Activated gamma-delta T cell treated with anti-CD3 and anti-CD28 coated beads, Interleukin-2, amount 50 U/mL, for 16 hours (primary cell): ENCODE results near the gene CADPS2.

ENCODE experiments used
- DNase-seq: peaks from one replicate; pipeline ENCODE4 v3.0.0-alpha.2; 2020; ENCODE audit warnings: low read depth

Gene CADPS2

DNA sequence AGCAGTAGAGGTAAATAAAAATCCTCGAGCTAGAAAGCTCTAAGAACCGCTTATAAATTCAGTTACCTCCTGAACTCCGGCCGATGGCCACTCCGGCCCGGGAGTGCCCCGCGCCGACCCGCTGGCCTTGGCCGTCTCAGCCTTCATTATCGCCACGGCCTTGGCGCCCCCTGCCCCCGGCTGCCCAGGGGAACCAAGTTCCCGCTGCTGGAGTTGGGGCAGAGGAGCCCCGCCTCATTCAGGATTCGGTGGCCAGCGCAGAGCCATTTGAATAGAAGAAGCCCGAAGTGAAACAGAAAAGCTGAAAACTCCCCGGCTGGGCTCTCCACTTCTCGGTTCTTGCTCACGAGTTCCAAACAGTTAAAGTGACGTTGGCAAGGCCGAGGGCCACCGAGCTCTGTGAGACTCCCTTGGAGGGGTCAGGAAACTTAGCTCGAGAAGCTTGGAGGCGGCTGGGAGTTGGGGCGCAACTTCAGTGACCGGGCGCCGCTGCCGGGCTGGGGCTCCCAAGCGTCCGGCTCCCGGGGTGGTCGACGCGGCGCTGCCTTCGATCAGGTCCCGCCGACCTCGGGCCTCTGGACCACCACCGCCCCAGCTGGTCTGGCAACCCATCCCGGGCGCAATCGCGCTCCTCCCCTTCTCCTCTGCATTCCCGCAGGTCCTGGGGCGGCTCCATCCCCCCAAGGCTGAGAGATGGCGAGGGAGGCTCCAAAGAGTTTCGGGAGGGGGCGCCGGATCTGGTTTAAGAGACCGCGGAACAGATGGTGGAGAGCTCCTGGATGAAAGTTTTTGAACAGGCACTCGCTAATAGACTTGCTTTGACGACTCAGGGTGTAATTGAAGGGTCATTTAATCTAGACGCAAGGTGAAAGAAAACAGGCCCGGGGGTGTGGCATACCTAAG is 575.9 kb downstream of the CADPS2 start:
- no peak for DNase-seq

DNA sequence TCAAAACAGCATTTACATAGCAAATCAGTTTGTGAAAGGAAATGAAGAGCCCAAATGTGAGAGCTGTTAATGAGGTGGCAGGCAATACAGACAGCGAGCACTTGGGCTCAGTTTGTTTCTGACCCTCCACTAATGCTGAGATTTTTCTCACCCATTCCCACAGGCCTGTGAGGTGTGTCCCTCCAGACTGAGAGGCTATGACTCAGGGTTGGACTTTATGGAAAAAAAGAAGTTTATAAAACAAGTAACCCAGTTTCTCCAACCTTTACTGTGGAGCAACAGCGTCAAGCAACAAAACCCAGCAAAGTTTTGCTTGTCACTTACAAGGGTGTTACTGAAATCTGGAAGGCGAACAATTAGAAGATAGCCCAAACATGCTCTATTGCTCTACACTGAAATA is 576.8 kb downstream of the CADPS2 start:
- DNase-seq, result no peak

DNA sequence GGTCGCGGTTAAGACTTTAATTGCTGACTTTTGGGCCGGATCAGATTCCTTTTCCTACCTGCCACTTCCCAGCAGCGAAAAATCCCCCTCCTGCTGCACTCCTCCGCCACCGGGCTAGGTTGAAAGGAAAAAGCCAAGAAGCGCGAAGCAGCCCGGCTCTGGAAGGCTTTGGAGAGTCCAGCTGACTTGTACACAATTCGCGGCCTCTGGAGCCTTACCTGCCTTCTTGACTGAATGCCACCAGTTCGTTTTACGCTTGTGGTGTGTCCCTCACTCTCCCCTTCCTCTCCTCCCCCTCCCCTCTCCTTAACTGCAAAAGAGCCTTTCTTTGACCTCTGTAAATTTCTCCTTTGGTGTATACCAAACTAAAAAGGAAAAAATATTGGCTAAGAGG is 579.0 kb downstream of the CADPS2 start:
- no peak for DNase-seq

DNA sequence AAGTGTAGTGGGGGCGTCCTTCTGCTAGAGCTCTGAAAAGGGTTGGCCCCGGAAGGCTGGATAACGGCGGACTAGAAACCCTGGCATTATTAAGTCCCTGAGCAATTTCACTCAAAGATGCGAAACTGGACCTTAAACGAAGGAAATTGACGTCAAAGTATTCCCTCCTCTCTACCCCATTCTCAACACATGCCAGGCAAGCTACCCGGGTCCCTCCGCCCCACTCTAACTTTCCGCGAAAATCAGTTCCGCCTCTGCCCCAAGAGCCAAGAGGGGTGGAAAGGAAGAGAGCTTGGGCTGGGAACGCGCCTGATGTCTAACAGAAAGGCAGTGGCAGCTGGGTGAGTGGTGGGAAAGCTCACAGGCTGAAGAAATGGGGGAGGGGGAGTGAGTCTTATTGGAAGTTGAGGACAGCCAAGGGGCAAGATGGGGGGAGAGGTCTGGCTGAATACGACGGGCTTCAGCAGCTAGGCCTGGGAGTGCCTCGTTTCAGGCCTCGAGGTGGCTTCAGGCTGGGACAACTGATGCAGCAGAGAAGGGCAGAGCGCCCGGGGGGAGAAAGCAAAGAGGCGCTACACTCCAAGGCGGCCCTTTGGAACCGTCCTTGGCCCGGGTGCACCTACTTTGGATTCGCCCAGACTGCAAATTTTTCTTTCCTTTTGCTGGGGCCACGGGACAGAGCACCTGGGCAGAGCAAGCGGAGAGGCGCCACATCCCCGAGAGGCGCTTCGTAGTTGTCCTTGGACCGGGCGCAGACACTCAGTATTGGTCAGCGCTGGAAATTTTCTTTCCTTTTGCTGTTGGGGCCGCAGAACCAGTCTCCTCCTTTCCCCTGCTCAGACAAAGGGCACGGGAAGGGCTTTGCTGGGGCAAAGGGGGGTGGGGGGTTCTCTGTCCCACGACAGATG is 579.7 kb downstream of the CADPS2 start:
- DNase-seq, result no peak

DNA sequence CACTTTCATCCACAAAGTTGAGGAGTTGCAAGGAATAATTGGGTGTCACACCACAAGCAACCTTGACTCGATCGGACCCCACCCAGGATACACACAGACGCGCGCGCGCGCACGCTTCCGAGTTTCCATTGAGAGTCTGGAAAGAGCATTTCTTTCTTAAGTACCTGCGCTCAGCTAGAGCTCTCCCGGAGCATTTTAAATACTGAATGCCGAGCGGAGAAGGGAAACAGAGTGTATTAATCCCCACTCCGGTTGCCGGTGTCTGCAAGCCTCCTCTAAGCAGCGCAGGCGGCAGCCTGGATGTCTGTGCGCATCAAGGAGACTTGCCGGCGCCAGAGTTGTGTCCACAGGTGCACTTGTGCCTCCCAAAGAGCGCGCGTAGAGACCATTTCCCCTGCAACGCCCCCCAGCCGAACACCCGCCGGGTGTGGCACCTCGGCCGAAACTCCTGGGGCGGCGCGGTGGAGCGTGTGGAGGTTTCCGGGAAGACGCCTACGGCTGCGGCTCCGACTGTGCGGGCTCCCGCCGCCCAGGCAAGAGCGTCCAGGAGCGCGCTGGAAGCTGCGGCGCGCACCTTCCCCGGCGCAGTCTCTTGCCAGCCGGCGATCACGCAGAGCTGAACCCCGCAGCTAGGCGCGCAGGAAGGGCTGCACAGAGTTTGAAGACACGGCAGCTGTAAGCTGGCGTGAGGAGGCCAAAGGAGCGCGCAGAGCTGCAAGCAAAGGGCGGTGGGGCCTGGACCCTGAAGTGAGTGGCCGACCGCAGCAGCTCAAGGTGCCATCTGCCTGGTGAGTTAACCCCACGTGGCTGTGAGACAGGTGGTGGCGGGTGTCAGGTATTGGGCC is 580.6 kb downstream of the CADPS2 start:
- no peak for DNase-seq

DNA sequence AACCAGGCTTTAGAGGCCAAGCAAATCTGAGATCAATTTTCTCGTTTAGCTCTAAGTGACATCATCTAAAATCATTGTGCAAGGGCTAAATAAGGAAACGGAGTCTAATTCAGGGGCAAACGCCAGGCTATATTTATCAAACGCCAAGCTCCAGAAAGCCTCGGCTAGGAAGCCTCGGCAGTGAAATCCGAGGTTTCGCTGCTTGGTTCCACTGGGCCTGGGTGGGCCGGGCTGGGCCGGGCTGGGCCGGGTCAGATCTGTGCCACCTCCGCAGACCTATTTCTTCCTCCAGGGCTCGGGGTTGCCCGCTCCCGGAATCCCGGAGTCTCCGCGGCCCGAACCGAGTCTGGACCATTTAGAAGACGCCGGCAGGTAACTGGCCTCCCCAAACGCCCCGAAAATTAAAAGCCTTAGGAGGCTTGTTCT is 581.3 kb downstream of the CADPS2 start:
- no peak for DNase-seq

DNA sequence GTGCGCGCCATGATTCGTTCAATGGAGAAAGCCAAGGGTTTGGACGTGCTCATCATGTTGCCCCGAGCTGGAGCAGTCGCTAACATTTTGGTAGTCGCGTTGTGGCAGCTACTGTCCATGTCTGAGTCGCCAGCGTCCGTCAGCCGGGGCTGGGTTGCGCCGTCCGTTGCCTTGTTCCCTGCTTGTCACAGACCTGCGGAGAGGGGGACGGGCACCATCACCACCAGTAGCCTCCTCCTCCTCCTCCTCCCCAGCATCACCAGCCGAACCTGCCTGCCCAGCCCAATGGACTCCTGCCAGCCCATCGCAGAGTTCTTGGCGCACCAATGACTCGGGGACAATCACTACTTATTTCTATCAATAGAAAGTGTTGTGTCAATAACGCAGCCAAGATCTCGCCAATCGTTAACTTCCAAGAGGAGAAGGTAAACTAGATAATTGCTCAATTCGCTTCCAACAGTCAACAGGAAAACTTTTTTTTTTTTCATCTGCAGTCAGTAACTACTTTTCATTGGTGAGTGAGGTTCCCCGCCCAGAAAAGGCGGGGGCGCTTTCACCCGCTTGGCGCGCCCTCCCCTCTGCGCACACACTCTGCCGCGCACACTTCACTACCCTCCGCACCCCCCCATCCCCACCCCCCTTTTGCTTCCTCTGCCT is 581.8 kb downstream of the CADPS2 start, which contains the start of gene FEZF1:
FEZF1 (minus strand) TSS at position 432 of the 657 bp plus-strand sequence; CDS start at position 119, 313 bp downstream.
- no peak for DNase-seq

DNA sequence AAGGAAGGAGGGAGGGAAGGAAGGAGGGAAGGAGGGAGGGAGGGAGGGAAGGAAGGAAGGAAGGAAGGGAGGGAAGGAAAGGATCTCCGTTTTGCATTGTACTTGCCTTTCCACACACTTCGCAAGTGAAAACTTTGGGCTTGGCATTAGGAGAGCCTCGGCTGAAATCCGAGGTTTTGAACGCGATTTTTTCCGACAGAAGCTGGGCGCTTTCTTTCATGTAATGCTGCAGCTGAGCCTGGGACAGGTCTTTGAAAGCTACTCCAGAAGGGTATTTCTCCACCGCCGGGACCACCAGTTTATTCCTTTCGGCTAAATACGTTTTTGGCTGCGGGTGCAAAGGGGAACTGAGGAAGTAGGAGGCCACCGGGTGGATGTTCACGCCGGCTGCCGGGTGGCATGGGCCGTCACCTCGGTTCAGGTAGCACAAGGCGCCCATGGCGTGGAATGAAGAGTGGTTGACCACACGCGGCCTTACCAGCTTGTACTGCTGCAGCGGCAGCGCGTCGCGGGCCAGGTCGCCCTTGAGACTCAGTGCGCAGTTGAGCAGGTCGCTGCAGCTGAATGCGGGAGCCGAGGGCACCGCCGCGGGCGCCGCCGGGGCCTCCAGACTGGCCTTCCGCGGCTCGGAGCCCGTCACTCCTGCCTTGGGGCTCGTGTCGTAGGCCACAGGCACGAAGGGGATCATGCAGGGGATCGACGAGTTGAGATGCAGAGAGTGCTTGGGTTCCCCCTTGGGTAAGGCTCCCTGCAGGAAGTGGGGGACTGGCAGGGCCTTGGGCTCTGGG is 582.5 kb downstream of the CADPS2 start:
- no peak for DNase-seq

DNA sequence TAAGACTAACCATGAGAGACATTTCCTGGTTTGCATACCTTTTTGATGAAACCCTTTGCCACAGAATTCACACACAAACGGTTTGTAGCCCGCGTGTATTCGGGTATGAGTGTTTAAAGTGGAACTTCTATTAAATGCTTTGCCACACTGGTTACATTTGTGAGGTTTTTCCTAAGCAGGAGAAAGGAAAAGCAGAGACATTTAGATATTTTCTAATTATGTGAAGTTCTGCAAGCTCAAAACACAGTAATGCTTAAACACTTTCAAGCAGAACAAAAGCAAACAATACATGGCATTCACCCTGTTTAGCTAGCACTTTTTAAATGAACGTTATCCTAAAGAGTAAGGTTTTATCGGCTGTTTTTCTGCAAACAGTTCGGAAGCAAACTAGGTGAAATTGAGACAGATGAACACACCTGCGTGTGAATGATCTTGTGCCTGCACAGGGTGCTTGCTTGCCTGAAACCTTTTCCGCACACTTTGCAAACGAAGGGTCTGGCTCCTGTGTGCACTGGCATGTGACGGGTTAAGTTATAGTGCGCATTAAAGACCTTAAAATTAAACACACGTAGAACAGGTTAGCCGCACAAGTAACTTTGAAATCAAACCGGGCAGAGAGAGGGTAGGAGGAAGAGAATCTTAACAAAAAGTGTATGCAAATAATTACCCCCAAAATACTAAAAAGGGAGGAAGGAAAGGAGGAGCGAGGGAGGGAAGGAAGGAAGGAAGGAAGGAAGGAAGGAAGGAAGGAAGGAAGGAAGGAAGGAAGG is 583.3 kb downstream of the CADPS2 start:
- no peak for DNase-seq

DNA sequence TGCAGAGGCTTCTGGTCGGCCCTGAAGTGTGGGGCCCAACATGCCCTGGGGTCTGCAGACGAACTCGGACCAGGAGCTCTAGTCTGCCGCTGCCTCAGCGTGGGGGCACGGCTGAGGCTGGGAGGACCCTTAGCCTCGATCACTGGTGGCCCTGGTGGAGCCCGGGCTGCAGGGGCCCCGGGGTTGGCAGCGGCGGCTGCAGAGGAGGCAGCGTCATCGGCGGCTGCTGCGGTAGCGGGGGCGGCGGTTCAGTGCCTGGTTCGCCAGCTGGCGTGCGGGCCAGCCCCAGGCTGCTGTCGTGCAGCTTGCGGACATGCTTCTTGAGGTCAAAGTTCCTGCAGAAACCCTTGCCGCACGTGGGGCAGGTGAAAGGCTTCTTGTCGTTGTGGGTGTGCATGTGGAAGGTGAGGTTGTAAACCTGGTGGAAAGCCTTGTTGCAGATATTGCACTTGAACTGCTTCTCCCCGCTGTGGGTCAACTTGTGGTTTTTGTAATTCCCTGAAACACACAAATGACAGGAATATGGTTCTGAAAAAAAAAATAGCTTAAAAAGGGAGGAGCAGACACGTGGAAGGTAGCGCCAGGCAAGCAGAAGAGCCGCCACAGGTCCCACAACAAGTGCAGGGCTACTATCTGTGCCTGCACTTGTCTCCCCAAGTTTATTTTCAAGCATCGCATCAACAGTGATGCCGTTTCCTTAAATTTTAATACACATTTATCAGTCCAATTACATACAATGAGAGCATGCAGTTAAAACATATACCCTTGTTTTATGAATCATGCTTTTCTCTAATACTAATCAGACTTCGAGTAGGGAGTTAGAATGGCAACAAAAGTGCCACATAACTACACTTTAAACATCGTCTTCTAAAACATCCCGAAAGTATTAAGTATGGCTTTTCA is 584.2 kb downstream of the CADPS2 start:
- no peak for DNase-seq

DNA sequence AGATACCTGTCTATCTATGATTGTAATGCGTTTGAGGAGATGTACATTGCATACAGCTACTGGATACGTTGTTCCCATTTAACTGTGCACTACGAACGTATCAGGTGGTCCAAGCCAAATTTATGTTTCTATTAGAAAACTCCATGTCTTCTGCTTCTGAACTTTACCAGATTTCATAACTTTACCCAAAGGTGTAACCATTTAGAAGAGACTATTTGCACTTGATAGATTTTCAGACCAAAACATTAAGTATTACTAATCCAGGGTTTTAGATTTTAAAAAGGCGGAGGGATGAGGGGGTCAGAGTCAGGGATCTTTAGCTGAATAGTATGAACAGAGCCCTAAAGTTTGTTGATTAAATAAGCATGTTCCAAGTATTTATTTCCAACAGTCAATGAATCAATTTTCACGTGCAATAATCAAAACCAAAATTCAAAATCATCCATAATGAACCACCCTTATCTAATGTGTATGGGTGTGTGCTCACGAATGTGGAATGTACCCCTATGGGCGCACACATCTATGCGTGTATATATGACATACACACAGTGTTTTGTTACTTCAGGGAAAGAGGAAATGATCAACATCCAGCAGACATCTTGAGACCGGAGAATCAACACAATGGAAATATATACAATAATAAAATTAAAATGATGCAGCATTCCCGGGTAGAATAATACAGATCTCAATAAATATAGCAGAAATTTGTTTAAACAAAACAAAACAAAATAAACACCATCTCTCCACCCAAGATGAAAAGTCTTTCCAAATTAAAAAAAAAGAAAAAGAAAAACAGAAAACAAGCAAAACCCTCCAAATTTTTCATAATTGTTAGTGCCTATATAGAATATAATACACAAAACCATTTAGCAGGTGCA is 585.1 kb downstream of the CADPS2 start:
- DNase-seq, result no peak

DNA sequence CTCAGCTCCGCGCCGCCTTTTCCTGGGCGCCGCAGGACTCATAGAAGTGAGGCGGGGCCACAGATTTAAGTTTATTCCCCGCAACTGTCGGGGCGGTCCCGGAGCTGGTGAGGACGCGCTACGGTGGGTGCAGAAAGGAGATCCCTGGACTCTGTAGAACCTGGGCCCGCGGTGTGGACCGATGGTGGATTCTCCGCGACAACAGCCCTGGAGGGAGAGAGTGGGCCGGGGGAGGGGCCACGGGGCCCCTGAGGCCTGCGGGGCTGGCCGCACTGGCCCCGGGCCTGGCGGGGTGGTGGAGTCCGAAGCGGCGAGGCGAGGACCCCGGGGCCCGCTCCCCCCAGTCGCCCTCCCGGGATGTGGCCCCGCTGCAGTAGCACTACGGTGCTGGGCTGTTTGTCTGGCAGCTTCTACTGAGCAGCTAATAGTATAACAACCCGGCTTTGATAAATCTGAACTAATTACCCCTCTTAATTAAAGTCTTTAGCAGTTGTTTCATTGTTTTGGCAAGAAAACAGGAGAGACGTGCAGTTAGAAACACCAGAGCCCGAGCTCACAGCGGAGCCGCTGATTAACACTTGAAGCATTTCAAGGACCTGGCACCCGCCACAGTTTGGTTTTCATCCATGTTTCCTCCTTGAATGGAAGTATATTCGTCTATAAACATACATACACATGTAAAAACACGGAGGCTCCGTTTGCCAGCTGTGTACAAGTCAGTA is 585.9 kb downstream of the CADPS2 start:
- DNase-seq, result no peak

DNA sequence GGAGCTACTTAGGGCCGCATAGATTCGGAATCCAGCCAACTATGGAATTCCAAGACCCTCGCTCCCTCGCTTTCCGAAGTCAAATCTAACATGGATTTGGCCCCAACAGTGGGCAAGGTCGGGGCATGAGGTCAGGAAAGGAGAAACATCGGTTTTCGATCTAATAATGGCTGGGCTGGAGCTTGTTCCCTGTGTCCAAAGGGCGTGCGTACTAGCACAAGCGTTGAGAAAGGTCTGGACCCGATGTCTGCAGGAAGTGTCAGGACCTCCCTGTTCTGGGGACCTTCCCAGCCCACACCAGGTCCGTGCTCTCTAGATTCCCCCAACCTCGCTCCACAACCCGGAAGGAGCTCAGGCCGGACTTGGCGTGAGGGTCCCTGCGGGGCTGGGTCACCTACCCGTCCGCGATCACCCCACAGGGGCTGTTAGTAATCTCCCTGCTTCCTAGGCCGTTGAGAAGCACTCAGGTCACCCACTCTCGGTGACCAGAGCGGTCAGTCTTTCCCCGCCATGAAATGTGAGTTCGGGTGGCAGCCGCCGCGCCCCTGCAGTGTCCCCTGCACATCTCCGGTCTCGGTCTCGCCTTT is 586.5 kb downstream of the CADPS2 start:
- no peak for DNase-seq

DNA sequence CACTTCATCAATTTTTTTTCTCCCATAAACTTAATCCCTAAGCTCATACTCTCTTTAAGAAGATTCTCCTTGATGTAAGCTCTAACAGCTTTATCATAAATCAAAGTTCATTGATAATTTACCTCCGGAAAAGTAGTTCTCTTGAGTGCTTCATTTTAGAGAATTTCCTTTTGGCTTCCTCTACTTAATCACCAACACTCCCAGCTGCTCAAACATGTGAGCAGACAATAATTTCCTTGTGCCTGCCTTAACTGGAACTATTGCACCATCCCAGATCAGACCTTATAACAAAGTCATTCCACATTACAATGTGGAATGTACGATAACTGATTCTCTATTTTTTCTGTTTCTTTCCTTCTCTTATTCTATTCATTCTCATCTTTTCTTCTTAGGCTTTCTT is 587.6 kb downstream of the CADPS2 start:
- no peak for DNase-seq

DNA sequence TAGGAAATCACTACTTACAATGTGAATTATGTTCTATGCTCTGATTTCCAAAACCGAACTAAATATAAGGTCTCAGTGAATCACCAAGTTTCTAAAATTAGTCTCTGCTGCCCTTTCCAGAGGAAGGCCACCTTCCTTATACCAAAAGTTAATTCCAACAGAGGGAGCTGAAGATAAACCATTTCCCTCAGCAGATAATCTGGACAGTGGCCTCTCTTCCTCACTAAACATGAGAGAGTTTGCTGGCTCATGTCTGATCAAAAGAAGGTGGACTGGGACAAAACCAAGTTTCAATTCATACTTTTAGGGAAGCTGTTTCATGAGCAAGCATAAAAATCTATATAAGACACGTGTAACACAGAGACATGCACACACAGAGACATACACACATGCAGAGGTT is 588.1 kb downstream of the CADPS2 start:
- no peak for DNase-seq

DNA sequence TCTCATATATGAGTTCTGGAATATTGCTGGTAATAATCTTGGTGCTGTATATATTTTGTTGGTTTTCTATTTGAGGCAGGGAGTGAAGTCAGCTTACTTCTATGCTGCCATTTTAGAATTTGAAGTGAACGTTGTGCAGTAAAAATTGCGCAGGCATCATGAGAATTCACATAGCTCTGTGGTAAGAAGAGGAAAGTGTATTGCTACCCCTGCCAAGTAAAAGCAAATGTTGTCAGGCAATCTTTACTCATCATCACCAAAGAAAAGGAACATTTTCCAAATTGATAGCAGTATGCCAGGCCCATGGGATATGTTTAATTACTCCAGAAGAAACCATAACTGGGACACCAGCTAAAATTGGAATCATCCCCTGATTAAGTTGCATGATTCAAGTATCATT is 595.1 kb downstream of the CADPS2 start:
- no peak for DNase-seq

DNA sequence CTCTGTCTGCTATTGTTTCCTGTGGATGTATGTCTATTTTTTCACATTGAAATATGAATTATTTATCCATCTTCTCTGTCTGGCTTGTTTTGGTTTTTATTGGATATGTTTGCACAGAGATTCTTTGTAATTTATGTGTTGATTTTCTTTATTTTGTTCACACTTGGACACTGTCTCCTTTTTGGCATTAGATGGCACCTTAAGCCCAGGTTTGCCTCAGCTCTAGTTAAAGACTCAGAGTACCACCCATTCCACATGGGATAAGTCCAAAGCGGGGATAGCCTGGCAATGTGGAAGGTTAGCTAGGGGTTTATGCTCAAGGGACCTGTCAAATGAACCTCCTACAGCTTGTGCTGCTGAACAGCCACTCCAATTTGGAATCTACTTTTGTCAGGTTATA is 595.8 kb downstream of the CADPS2 start:
- no peak for DNase-seq
